ENCODE measurements around the gene TBC1D3D.
"Not testable (repeated sequence)": the region's sequence is repeated elsewhere in the genome, so short reads cannot be mapped to it uniquely, and the experiment has no call there.

The TBC1D3D gene

GRCh38 chr17:38003676-38004075 is at the start of gene TBC1D3D:
TSS of gene TBC1D3D (plus strand) at chr17:38003976. CDS start at chr17:38005561, 1,585 bp downstream.
- DNase-seq (ENCODE audit: low spot score), result not testable (repeated sequence)

GRCh38 chr17:37988960-37989359 is 14.8 kb upstream of the TBC1D3D start, which contains the start of gene TBC1D3L:
TSS of gene TBC1D3L (minus strand) at chr17:37989060. CDS start at chr17:37987520, 1,540 bp downstream.
- DNase-seq (ENCODE audit: low spot score), result not testable (repeated sequence)

All from germinal center (tissue), 1 donor.